Common myeloid progenitor, CD34-positive (primary cell): ENCODE measurements around the gene PTH1R.

Experiments
- CTCF ChIA-PET: fragments of 350-600 bp; sonication (Branson Sonifier 250); formaldehyde crosslinking; loops from one replicate; lab custom pipeline; 2021; ENCODE audit warnings: antibody characterized with exemption; lab: Charles Lee
- POLR2A ChIA-PET: fragments of 350-600 bp; sonication (Branson Sonifier 250); formaldehyde crosslinking; loops from one replicate; lab custom pipeline; 2021; ENCODE audit warnings: antibody characterized with exemption; lab: Charles Lee
- DNase-seq, 3 donors: peaks; one replicate each; pipeline versions ENCODE4 v3.0.0 to v3.0.0-alpha.2; 2013
- H3K27ac ChIP-seq, 2 experiments: 1 replicate in 1 of 2; 2 replicates in 1 of 2; pipeline ENCODE4 v1.7.0; 2013; ENCODE audit warnings: inconsistent platforms in 2 of 2, low read length in 2 of 2, mild to moderate bottlenecking in 2 of 2, low read depth in 1 of 2, moderate library complexity in 1 of 2; ENCODE audit not compliant: severe bottlenecking in 2 of 2, insufficient read depth in 1 of 2, poor library complexity in 1 of 2
- H3K27me3 ChIP-seq, 5 experiments: replicated peaks in 2 of 5; 1 replicate in 3 of 5; 2 replicates in 2 of 5; pipeline versions ENCODE4 v1.6.1 to v1.7.0; 2013; ENCODE audit warnings: low read length in 4 of 5, mild to moderate bottlenecking in 2 of 5, moderate library complexity in 2 of 5, inconsistent platforms in 1 of 5; ENCODE audit not compliant: insufficient read depth in 5 of 5, control insufficient read depth in 4 of 5
- H3K36me3 ChIP-seq, 4 experiments: 1 replicate in 2 of 4; 2 replicates in 2 of 4; pipeline versions ENCODE4 v1.6.1 to v1.7.0; 2013; ENCODE audit warnings: low read length in 3 of 4, control low read depth in 1 of 4, mild to moderate bottlenecking in 1 of 4; ENCODE audit not compliant: control insufficient read depth in 4 of 4, insufficient read depth in 4 of 4
- H3K4me1 ChIP-seq, 4 experiments: 1 replicate in 3 of 4; 2 replicates in 1 of 4; pipeline versions ENCODE4 v1.6.1 to v1.7.1; 2013; ENCODE audit warnings: low read length in 3 of 4, mild to moderate bottlenecking in 3 of 4, control low read depth in 1 of 4, inconsistent platforms in 1 of 4, moderate library complexity in 1 of 4; ENCODE audit not compliant: control insufficient read depth in 4 of 4, insufficient read depth in 4 of 4; ENCODE audit errors: control extremely low read depth in 1 of 4
- H3K4me3 ChIP-seq, 7 experiments: 1 replicate in 4 of 7; 2 replicates in 3 of 7; pipeline versions ENCODE4 v1.5.1 to v1.7.0; 2013; ENCODE audit warnings: mild to moderate bottlenecking in 7 of 7, low read length in 6 of 7, moderate library complexity in 6 of 7, inconsistent platforms in 2 of 7, low read depth in 2 of 7, control low read depth in 1 of 7; ENCODE audit not compliant: insufficient read depth in 4 of 7, control insufficient read depth in 1 of 7; ENCODE audit errors: extremely low read depth in 1 of 7
- H3K9me3 ChIP-seq, 5 experiments: 1 replicate in 4 of 5; 2 replicates in 1 of 5; pipeline versions ENCODE4 v1.6.1 to v1.7.1; 2013; ENCODE audit warnings: low read length in 4 of 5, mild to moderate bottlenecking in 2 of 5, inconsistent platforms in 1 of 5, low read depth in 1 of 5, moderate library complexity in 1 of 5; ENCODE audit not compliant: control insufficient read depth in 4 of 5, insufficient read depth in 2 of 5; ENCODE audit errors: control extremely low read depth in 1 of 5
- WGBS: methylation state at CpG from one replicate; pipeline ENCODE4 v1.1.5; 2013; ENCODE audit not compliant: insufficient coverage; 5-methylcytosine and 5-hydroxymethylcytosine counted together

PTH1R gene

GRCh38 chr3:46943237-46944187, 66.0 kb downstream of the PTH1R start:
- Histone ChIP-seq H3K4me1 (peaks cover 6 to 36% (median 31%) of the 10 kb centered on the region in 4 experiments), H3K27ac (no peak overlapping the region), H3K36me3 (peaks cover 2 to 86% (median 27%) of the 10 kb centered on the region in 4 experiments), H3K27me3 (no peaks in the 10 kb centered on the region), H3K9me3 (no peaks in the 10 kb centered on the region), H3K4me3 (no peak overlapping the region)
- 92% methylated on average over 9 of the region's 12 CpGs for WGBS
- POLR2A ChIA-PET: no interaction called here
- CTCF ChIA-PET: interaction anchor here (1.1 to 1.8 kb wide), 2 partner anchors 15 kb away, joined by 3 to 5 read pairs; no protein-coding TSS in a partner anchor
- DNase-seq: no peak

- peaks cover 8 to 42% (median 37%) of the 10 kb centered on the region in 4 experiments for H3K4me1 ChIP-seq
- H3K4me3 ChIP-seq: no peak overlapping the region
- ChIA-PET POLR2A (no interaction called here), CTCF (interaction anchor here (1.1 to 1.7 kb wide), 2 partner anchors 8 to 15 kb away, joined by 3 to 7 read pairs; no protein-coding TSS in a partner anchor)
- no peaks in the 10 kb centered on the region for H3K9me3 ChIP-seq
- no peak for DNase-seq
- H3K27ac ChIP-seq: no peak overlapping the region
- peaks cover 2 to 79% (median 22%) of the 10 kb centered on the region in 4 experiments for H3K36me3 ChIP-seq
- over 99% methylated on average over 8 of the region's 8 CpGs for WGBS
- H3K27me3 ChIP-seq: no peaks in the 10 kb centered on the region
Observed at GRCh38 chr3:46944191-46944590, 66.7 kb downstream of the PTH1R start.

DNA sequence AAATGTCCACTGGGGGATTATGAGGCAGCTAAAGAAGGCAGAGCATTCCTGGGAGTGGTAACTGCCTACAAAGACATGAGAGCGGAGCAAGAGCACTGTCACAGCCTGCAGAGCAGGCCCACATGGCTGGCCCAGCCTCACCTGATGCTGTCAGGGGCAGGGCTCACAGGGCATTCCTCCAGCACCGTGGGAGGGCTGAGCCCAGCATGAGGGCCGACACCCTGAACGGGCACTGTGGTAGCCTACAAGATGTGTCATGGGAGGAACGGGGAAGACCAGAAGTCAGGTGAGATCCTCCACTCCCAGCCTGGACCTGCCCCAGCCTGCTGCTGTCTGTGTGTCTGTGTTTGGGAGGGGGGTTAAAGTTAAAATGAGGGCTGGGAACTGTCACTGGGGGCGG, 68.9 kb downstream of the PTH1R start:
- Histone ChIP-seq H3K27ac (no peak overlapping the region), H3K4me3 (no peak overlapping the region), H3K27me3 (no peaks in the 10 kb centered on the region), H3K9me3 (no peaks in the 10 kb centered on the region), H3K4me1 (peaks cover 8 to 46% (median 41%) of the 10 kb centered on the region in 4 experiments), H3K36me3 (peaks cover 2 to 60% (median 14%) of the 10 kb centered on the region in 4 experiments)
- CTCF ChIA-PET: interaction anchor here (0.9 to 4.0 kb wide), 11 partner anchors 7 to 59 kb away, joined by 3 to 17 read pairs (median 7); no protein-coding TSS in a partner anchor
- POLR2A ChIA-PET: no interaction called here
- 92% methylated on average over 2 of the region's 6 CpGs for WGBS
- no peak for DNase-seq

- peak; percentile 67 to 87 (median 79) for DNase-seq
- Histone ChIP-seq H3K4me3 (peak overlapping the region in 2 of 7 experiments; percentile 26 to 31), H3K27ac (peak overlapping the region in 1 of 2 experiments; percentile 68), H3K27me3 (no peaks in the 10 kb centered on the region), H3K4me1 (peaks cover 11 to 49% (median 44%) of the 10 kb centered on the region in 4 experiments), H3K36me3 (peaks cover 2 to 56% (median 11%) of the 10 kb centered on the region in 4 experiments), H3K9me3 (no peaks in the 10 kb centered on the region)
- 14% methylated on average over 7 of the region's 7 CpGs for WGBS
- CTCF ChIA-PET: interaction anchor here (0.9 to 4.0 kb wide), 13 partner anchors 8 to 58 kb away, joined by 3 to 17 read pairs (median 4); no protein-coding TSS in a partner anchor
- POLR2A ChIA-PET: interaction anchor here (1.1 kb wide), 1 partner anchor 45 kb away, joined by 4 read pairs; no protein-coding TSS in a partner anchor
Observed at GRCh38 chr3:46946856-46947545, 69.5 kb downstream of the PTH1R start.

- Histone ChIP-seq H3K27me3 (no peaks in the 10 kb centered on the region), H3K4me3 (peak overlapping the region in 2 of 7 experiments; percentile 26 to 31), H3K4me1 (peaks cover 15 to 54% (median 49%) of the 10 kb centered on the region in 4 experiments), H3K27ac (peak overlapping the region in 1 of 2 experiments; percentile 68), H3K9me3 (no peaks in the 10 kb centered on the region), H3K36me3 (peaks cover 2 to 53% (median 8%) of the 10 kb centered on the region in 4 experiments)
- POLR2A ChIA-PET: interaction anchor here (1.1 kb wide), 1 partner anchor 45 kb away, joined by 4 read pairs; no protein-coding TSS in a partner anchor
- WGBS: 73% methylated on average over 3 of the region's 4 CpGs
- CTCF ChIA-PET: interaction anchor here (0.9 to 4.0 kb wide), 14 partner anchors 9 to 58 kb away, joined by 3 to 17 read pairs (median 4); no protein-coding TSS in a partner anchor
- no peak for DNase-seq
Observed at GRCh38 chr3:46947546-46947901, 70.0 kb downstream of the PTH1R start.

DNA sequence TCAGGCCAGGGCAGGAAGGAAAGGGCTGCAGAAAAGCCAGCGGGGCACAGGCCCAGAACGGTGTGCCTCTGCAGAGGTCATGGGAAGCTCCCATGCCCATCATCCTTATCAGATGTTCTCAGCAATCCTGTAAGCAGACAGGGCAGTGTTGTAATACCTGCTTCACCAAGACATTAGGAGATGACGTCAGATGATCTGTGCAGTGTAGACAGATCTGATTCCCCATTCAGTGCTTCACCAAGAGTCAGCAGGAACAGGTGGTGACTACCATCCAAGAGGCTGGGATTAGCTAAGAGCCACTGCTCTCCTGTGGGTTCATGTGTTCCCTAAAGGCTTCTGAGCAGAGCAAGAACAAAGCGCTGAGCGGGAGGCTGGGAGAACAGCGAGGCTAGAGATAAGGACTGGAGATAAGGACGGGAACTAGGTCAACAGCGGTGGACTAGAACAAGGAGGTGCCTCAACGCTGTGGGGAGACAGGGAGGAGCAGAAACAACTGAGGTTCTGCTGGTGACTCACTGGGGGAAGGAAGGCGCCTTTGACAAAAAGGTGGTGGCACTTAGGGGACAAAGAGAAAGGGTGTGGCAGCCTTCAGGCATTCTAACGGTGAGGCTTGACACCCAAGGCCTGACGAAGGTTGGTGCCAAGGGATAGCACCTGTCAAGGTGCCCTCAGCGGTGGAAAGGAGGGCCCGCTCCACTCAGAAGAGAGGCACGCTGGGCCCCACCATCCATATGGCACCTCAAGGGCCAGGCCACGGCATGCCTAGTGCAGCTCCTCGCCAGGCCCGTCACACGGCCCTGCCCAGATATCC, 70.7 kb downstream of the PTH1R start:
- WGBS: 67% methylated on average over 17 of the region's 19 CpGs
- H3K27me3 ChIP-seq: no peaks in the 10 kb centered on the region
- POLR2A ChIA-PET: interaction anchor here (1.1 kb wide), 1 partner anchor 44 kb away, joined by 4 read pairs; no protein-coding TSS in a partner anchor
- peak overlapping the region in 2 of 7 experiments; percentile 26 to 31 for H3K4me3 ChIP-seq
- H3K9me3 ChIP-seq: no peaks in the 10 kb centered on the region
- peaks cover 2 to 48% (median 7%) of the 10 kb centered on the region in 4 experiments for H3K36me3 ChIP-seq
- H3K27ac ChIP-seq: peak overlapping the region in 1 of 2 experiments; percentile 68
- DNase-seq: peak in 2 of 3 donors; percentile 63 to 72
- CTCF ChIA-PET: interaction anchor here (0.9 to 4.0 kb wide), 9 partner anchors 8 to 50 kb away, joined by 3 to 17 read pairs (median 4); no protein-coding TSS in a partner anchor
- peaks cover 21 to 61% (median 55%) of the 10 kb centered on the region in 4 experiments for H3K4me1 ChIP-seq
